SU-DHL-6 (cell line): ENCODE results near the gene CKM.

ENCODE experiments used
- H2AFZ ChIP-seq: fragments of 200-600 bp; sonication (generic); 2 replicates; pipeline ENCODE4 v1.6.1; 2014; ENCODE audit warnings: low read depth, mild to moderate bottlenecking, moderate library complexity, mixed read lengths, antibody characterized with exemption, low read length; ENCODE audit not compliant: severe bottlenecking
- H3F3A ChIP-seq: fragments of 200-600 bp; shearing (Covaris generic); 2 replicates; pipeline ENCODE4 v1.6.0; 2016; ENCODE audit warnings: antibody characterized with exemption, mild to moderate bottlenecking; ENCODE audit not compliant: insufficient read depth
- H3K27ac ChIP-seq: fragments of 200-600 bp; sonication (generic); 2 replicates; pipeline ENCODE4 v1.5.1; 2016; ENCODE audit warnings: low read depth, mild to moderate bottlenecking, low read length, moderate library complexity, mixed read lengths
- H3K27me3 ChIP-seq: fragments of 200-600 bp; sonication (generic), shearing (Covaris generic); 2 replicates; pipeline ENCODE4 v1.6.0; 2014; ENCODE audit warnings: mild to moderate bottlenecking, low read length
- H3K36me3 ChIP-seq: fragments of 200-600 bp; sonication (generic); 2 replicates; pipeline ENCODE4 v1.6.1; 2014; ENCODE audit warnings: mild to moderate bottlenecking, low read length, mixed read lengths
- H3K4me2 ChIP-seq: fragments of 300-600, 200-600 bp; shearing (Covaris generic), sonication (generic); 2 replicates; pipeline ENCODE4 v1.6.0; 2014; ENCODE audit warnings: low read length, low read depth, mild to moderate bottlenecking; ENCODE audit not compliant: poor library complexity, severe bottlenecking
- H3K4me3 ChIP-seq: fragments of 200-600 bp; sonication (generic); 2 replicates; pipeline ENCODE4 v1.5.1; 2014; ENCODE audit warnings: antibody characterized with exemption, low read length, mild to moderate bottlenecking, mixed read lengths; ENCODE audit not compliant: insufficient read depth, poor library complexity, severe bottlenecking
- H3K79me2 ChIP-seq: fragments of 200-600 bp; sonication (generic); 2 replicates; pipeline ENCODE4 v1.6.1; 2014; ENCODE audit warnings: mild to moderate bottlenecking, low read length, moderate library complexity; ENCODE audit not compliant: insufficient read depth
- H3K9ac ChIP-seq: fragments of 200-600 bp; sonication (generic); 2 replicates; pipeline ENCODE4 v1.7.0; 2014; ENCODE audit warnings: mild to moderate bottlenecking, low read length
- H3K9me2 ChIP-seq: fragments of 200-600 bp; sonication (generic); replicated peaks from 2 replicates; pipeline ENCODE4 v1.6.1; 2014; ENCODE audit warnings: low read length; ENCODE audit not compliant: insufficient read depth
- H3K9me3 ChIP-seq: fragments of 200-600 bp; sonication (generic); 2 replicates; pipeline ENCODE4 v1.6.1; 2014; ENCODE audit warnings: low read length, mixed read lengths; ENCODE audit not compliant: insufficient read depth
- H4K20me1 ChIP-seq: fragments of 200-600 bp; sonication (generic); 2 replicates; pipeline ENCODE4 v1.6.1; 2014; ENCODE audit warnings: low read depth, mild to moderate bottlenecking, antibody characterized with exemption, low read length, moderate library complexity, mixed read lengths
- CTCF ChIP-seq: fragments of 200-600 bp; sonication (generic); IDR thresholded peaks from one replicate; pipeline ENCODE4 v1.5.1; 2017; ENCODE audit warnings: antibody characterized with exemption, mild to moderate bottlenecking, low read length, moderate library complexity; ENCODE audit not compliant: insufficient read depth, poor library complexity, severe bottlenecking
- EZH2phosphoT487 ChIP-seq: fragments of 200-600 bp; sonication (generic), shearing (Covaris generic); conservative IDR thresholded peaks from 2 replicates; pipeline ENCODE4 v1.6.1; 2018; ENCODE audit warnings: mild to moderate bottlenecking, antibody characterized with exemption, low read length, moderate library complexity, mixed read lengths

Gene CKM

GRCh38 chr19:45297674-45298073, 25.0 kb downstream of the CKM start:
- Histone ChIP-seq H3K9ac (no peak overlapping the region), H3K36me3 (no peaks in the 10 kb centered on the region), H3K79me2 (no peaks in the 10 kb centered on the region), H3K27ac (no peak overlapping the region), H3K9me2 (no peaks in the 10 kb centered on the region), H3K4me2 (no peak overlapping the region), H4K20me1 (no peaks in the 10 kb centered on the region), H2AFZ (no peak overlapping the region), H3K4me3 (no peak overlapping the region), H3K27me3 (no peaks in the 10 kb centered on the region), H3F3A (no peaks in the 10 kb centered on the region), H3K9me3 (no peaks in the 10 kb centered on the region)
- TF ChIP-seq EZH2phosphoT487 (no peak), CTCF (no peak)

- Histone ChIP-seq H3K79me2 (no peaks in the 10 kb centered on the region), H3K36me3 (no peaks in the 10 kb centered on the region), H3K9ac (no peak overlapping the region), H2AFZ (no peak overlapping the region), H3K9me3 (no peaks in the 10 kb centered on the region), H4K20me1 (no peaks in the 10 kb centered on the region), H3K4me2 (no peak overlapping the region), H3K9me2 (no peaks in the 10 kb centered on the region), H3K4me3 (no peak overlapping the region), H3F3A (no peaks in the 10 kb centered on the region), H3K27ac (no peak overlapping the region), H3K27me3 (no peaks in the 10 kb centered on the region)
- TF ChIP-seq EZH2phosphoT487 (no peak), CTCF (no peak)
Measured at GRCh38 chr19:45296355-45296754, 26.3 kb downstream of the CKM start.

- H3K9me2 ChIP-seq, result no peaks in the 10 kb centered on the region
- no peak overlapping the region for H3K27ac ChIP-seq
- no peaks in the 10 kb centered on the region for H3K27me3 ChIP-seq
- H3K4me2 ChIP-seq, result no peak overlapping the region
- H4K20me1 ChIP-seq, result no peaks in the 10 kb centered on the region
- H3K79me2 ChIP-seq, result no peaks in the 10 kb centered on the region
- no peak overlapping the region for H3K4me3 ChIP-seq
- no peak for TF ChIP-seq CTCF
- no peak for TF ChIP-seq EZH2phosphoT487
- no peak overlapping the region for H2AFZ ChIP-seq
- no peaks in the 10 kb centered on the region for H3F3A ChIP-seq
- no peak overlapping the region for H3K9ac ChIP-seq
- no peaks in the 10 kb centered on the region for H3K36me3 ChIP-seq
- no peaks in the 10 kb centered on the region for H3K9me3 ChIP-seq
Measured at GRCh38 chr19:45295873-45296272, 26.8 kb downstream of the CKM start.
